ENCODE measurements around the gene SLC51A. TPM values are rescaled to one million over a fixed set of nuclear protein-coding genes. Genes with fewer than 3 reads are reported as not detected.

Gene SLC51A
- total and polyA plus RNA-seq, 12 donors: 1.2 to 73.1 (median 12.7) TPM

- WGBS, 4 donors: 57 to 66% (median 60%) methylated on average over 12 to 15 of the region's 15 CpGs
- no peak overlapping the region for H3K4me3 ChIP-seq
- H3K36me3 ChIP-seq (replicated peaks in 1 of 2): no peaks in the 10 kb centered on the region
- no peaks in the 10 kb centered on the region for H3K27me3 ChIP-seq
- peak overlapping the region in 2 of 5 donors; percentile 0 to 24 for H3K27ac ChIP-seq
- no peaks in the 10 kb centered on the region for H3K9me3 ChIP-seq (replicated peaks in 1 of 3)
- TF ChIP-seq CTCF (IDR thresholded peaks at IDR 0.05) (no peak), POLR2A (IDR thresholded peaks at IDR 0.05) (no peak)
- peaks cover 0 to 13% of the 10 kb centered on the region in 2 donors for H3K4me1 ChIP-seq (replicated peaks in 1 of 2)
- intact Hi-C loops (cut with DNase I): no loop called here
- DNase-seq: no peak
These were observed 23.1 kb upstream of the SLC51A start for GRCh38 chr3:196193133-196193735.

DNA sequence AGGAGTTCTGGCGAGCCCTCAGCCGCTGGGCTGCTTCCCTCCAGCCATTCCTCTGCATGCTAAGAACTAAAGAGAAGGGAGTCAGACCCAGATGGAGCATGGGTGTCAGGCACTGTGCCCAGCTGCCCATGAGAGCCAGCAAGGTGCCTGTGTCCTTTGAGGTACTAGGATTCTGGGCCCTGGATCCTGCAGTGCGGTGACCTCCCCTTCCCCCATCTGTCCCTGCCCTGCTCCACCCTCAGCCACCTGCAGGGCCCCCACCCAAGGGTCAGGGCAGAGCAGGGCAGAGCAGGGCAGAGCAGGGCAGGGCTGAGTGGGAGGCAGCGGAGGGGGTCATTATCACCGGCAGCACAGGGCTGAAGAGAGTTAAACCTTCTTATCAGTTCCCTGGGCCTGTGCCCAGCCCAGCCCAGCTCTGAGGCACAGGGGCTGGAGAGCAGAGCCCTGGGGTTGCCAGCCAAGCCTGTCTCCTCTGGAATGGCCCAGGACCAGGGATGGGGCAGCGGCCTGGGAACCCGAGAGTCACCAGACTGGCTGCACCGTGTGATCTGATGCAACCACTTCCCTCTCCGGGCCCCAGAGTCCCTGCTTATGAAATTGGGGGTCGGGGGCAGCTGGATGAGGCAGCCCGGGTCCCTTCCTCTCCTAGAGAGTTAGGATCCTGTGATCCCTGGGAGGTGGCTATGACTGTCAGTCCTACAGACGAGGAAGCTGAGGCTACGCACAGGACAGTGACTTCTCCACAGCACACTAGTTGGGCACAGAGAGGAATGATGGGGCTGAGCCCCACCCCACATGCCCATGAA is 22.4 kb upstream of the SLC51A start:
- 41 to 66% (median 51%) methylated on average over 4 to 13 of the region's 13 CpGs for WGBS, 4 donors
- DNase-seq: peak; percentile 47 to 90 (median 82)
- H3K27ac ChIP-seq: peak overlapping the region in 2 of 5 donors; percentile 0 to 24
- TF ChIP-seq CTCF (IDR thresholded peaks at IDR 0.05) (no peak), POLR2A (IDR thresholded peaks at IDR 0.05) (no peak)
- intact Hi-C loops (cut with DNase I): no loop called here
- peaks cover 0 to 13% of the 10 kb centered on the region in 2 donors for H3K4me1 ChIP-seq (replicated peaks in 1 of 2)
- no peaks in the 10 kb centered on the region for H3K36me3 ChIP-seq (replicated peaks in 1 of 2)
- H3K27me3 ChIP-seq: no peaks in the 10 kb centered on the region
- no peak overlapping the region for H3K4me3 ChIP-seq
- H3K9me3 ChIP-seq (replicated peaks in 1 of 3): no peaks in the 10 kb centered on the region

DNA sequence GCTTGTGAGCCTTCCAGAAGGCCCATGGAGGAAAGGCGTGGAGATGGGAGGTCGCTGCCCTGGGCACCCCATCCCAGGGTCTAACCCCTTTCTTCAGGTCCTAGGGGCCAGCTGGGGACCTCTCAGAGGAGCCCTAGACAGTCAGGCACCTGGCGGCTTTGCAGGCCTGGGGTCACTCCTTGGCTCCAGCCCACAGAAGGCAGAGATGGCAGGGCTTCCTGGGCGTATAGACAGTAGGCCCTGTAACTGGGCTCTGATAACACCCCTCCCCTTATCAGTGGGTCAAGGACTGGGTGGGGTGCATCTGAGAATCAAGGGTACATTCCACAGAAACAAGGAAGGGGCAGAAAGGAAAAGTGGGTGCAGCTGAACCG is 21.8 kb upstream of the SLC51A start:
- no peak overlapping the region for H3K4me3 ChIP-seq
- intact Hi-C loops (cut with DNase I): no loop called here
- H3K36me3 ChIP-seq (replicated peaks in 1 of 2): no peaks in the 10 kb centered on the region
- H3K27ac ChIP-seq: peak overlapping the region in 1 of 5 donors; percentile 24
- peaks cover 0 to 13% of the 10 kb centered on the region in 2 donors for H3K4me1 ChIP-seq (replicated peaks in 1 of 2)
- H3K27me3 ChIP-seq: no peaks in the 10 kb centered on the region
- no peaks in the 10 kb centered on the region for H3K9me3 ChIP-seq (replicated peaks in 1 of 3)
- TF ChIP-seq CTCF (IDR thresholded peaks at IDR 0.05): no peak
- TF ChIP-seq POLR2A (IDR thresholded peaks at IDR 0.05): no peak
- no peak for DNase-seq
- 76 to 92% (median 83%) methylated on average over 2 to 5 of the region's 5 CpGs for WGBS, 4 donors

GRCh38 chr3:196195664-196196265 is 20.6 kb upstream of the SLC51A start:
- Histone ChIP-seq H3K4me1 (replicated peaks in 1 of 2) (peaks cover 0 to 13% of the 10 kb centered on the region in 2 donors), H3K36me3 (replicated peaks in 1 of 2) (no peaks in the 10 kb centered on the region), H3K27me3 (no peaks in the 10 kb centered on the region), H3K9me3 (replicated peaks in 1 of 3) (no peaks in the 10 kb centered on the region), H3K4me3 (no peak overlapping the region), H3K27ac (no peak overlapping the region)
- 84 to 95% (median 93%) methylated on average over 6 to 14 of the region's 14 CpGs for WGBS, 4 donors
- intact Hi-C loops (cut with DNase I): loop anchor here (2.0 to 5.0 kb wide), 2 partner anchors 123 to 173 kb away; no protein-coding TSS in a partner anchor
- TF ChIP-seq POLR2A (IDR thresholded peaks at IDR 0.05): no peak
- TF ChIP-seq CTCF (IDR thresholded peaks at IDR 0.05): no peak
- DNase-seq: no peak
